Measurements from ENCODE around the gene CDC45.

CDC45 gene, protein sequence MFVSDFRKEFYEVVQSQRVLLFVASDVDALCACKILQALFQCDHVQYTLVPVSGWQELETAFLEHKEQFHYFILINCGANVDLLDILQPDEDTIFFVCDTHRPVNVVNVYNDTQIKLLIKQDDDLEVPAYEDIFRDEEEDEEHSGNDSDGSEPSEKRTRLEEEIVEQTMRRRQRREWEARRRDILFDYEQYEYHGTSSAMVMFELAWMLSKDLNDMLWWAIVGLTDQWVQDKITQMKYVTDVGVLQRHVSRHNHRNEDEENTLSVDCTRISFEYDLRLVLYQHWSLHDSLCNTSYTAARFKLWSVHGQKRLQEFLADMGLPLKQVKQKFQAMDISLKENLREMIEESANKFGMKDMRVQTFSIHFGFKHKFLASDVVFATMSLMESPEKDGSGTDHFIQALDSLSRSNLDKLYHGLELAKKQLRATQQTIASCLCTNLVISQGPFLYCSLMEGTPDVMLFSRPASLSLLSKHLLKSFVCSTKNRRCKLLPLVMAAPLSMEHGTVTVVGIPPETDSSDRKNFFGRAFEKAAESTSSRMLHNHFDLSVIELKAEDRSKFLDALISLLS

DNA sequence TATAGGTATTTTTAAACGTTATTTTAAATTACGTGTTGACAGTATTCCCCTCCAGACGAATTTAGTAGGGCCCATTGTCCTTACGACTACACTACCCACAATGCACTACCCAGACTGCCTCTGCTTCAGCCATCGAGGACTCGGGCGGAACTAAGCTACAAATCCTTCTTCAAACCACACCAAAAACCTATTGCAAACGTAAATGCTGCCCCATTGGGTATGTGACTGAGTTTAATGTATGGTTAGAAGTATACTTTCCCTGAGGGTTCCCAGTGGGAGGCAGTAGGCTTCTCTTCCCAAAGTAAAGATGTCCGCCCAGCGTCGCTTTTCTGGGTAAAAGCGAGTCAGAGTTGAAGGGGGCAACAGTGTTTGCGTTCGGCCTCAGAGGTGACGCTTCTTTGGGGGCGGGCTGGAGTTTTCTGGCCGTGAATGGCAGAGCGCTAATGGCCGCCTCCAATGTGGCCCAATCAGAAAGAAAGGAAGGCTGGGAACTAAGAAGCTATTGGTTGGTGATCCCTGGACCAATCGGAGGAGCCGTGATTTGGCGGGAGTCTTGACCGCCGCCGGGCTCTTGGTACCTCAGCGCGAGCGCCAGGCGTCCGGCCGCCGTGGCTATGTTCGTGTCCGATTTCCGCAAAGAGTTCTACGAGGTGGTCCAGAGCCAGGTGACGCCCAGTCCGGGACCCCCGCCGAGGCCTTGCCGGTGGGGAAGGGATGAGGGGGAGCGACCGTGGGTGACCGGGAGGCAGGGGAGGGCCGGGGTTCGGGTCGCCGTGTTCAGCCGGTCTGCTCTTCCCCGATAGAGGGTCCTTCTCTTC lies at the start of gene CDC45:
TSS of gene CDC45 (plus strand) at position 566 of the 818 bp plus-strand sequence. CDS start at position 615, 49 bp downstream.
- POLR2A ChIA-PET = interaction anchor here (0.7 to 3.4 kb wide), 29 partner anchors 9 to 361 kb away, joined by 3 to 20 read pairs (median 4); partner anchors contain the start of genes C22orf39, CLTCL1, ESS2 and HIRA
- CTCF ChIA-PET = interaction anchor here (0.6 to 4.6 kb wide), 5 partner anchors 16 to 480 kb away, joined by 3 to 31 read pairs (median 3); no protein-coding TSS in a partner anchor
- H3K4me3 ChIP-seq (ENCODE audit: low read depth, low read length) = peak within 1 kb of the TSS; percentile 92
- no peaks in the 10 kb centered on the region for H3K9me3 ChIP-seq (ENCODE audit: control insufficient read depth, insufficient read depth, low read depth, low read length)
- no peaks in the 10 kb centered on the region for H3K4me1 ChIP-seq (ENCODE audit: control insufficient read depth, insufficient read depth, low read length)
- peak within 1 kb of the TSS; percentile 86 for H3K27ac ChIP-seq (ENCODE audit: extremely low read depth, low read depth, low read length)
- H3K36me3 ChIP-seq (ENCODE audit: control insufficient read depth in 2 of 2, insufficient read depth in 1 of 2, low read length in 2 of 2) = peaks cover 9 to 49% of the 10 kb centered on the region in 2 experiments
- TF ChIP-seq, protein P1, sequence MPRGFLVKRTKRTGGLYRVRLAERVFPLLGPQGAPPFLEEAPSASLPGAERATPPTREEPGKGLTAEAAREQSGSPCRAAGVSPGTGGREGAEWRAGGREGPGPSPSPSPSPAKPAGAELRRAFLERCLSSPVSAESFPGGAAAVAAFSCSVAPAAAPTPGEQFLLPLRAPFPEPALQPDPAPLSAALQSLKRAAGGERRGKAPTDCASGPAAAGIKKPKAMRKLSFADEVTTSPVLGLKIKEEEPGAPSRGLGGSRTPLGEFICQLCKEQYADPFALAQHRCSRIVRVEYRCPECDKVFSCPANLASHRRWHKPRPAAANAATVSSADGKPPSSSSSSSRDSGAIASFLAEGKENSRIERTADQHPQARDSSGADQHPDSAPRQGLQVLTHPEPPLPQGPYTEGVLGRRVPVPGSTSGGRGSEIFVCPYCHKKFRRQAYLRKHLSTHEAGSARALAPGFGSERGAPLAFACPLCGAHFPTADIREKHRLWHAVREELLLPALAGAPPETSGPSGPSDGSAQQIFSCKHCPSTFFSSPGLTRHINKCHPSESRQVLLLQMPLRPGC (tag by site-specific recombination; IDR thresholded peaks at IDR 0.05) = peak; percentile 74; the same call in 1 of the 2 replicates
- TF ChIP-seq ZNF791 (tag by site-specific recombination; IDR thresholded peaks at IDR 0.05) = no peak
- TF ChIP-seq, protein P2, sequence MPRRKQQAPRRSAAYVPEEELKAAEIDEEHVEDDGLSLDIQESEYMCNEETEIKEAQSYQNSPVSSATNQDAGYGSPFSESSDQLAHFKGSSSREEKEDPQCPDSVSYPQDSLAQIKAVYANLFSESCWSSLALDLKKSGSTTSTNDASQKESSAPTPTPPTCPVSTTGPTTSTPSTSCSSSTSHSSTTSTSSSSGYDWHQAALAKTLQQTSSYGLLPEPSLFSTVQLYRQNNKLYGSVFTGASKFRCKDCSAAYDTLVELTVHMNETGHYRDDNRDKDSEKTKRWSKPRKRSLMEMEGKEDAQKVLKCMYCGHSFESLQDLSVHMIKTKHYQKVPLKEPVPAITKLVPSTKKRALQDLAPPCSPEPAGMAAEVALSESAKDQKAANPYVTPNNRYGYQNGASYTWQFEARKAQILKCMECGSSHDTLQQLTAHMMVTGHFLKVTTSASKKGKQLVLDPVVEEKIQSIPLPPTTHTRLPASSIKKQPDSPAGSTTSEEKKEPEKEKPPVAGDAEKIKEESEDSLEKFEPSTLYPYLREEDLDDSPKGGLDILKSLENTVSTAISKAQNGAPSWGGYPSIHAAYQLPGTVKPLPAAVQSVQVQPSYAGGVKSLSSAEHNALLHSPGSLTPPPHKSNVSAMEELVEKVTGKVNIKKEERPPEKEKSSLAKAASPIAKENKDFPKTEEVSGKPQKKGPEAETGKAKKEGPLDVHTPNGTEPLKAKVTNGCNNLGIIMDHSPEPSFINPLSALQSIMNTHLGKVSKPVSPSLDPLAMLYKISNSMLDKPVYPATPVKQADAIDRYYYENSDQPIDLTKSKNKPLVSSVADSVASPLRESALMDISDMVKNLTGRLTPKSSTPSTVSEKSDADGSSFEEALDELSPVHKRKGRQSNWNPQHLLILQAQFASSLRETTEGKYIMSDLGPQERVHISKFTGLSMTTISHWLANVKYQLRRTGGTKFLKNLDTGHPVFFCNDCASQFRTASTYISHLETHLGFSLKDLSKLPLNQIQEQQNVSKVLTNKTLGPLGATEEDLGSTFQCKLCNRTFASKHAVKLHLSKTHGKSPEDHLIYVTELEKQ (tag by site-specific recombination; IDR thresholded peaks at IDR 0.05; ENCODE audit: borderline replicate concordance) = no peak
- TF ChIP-seq, protein P3, sequence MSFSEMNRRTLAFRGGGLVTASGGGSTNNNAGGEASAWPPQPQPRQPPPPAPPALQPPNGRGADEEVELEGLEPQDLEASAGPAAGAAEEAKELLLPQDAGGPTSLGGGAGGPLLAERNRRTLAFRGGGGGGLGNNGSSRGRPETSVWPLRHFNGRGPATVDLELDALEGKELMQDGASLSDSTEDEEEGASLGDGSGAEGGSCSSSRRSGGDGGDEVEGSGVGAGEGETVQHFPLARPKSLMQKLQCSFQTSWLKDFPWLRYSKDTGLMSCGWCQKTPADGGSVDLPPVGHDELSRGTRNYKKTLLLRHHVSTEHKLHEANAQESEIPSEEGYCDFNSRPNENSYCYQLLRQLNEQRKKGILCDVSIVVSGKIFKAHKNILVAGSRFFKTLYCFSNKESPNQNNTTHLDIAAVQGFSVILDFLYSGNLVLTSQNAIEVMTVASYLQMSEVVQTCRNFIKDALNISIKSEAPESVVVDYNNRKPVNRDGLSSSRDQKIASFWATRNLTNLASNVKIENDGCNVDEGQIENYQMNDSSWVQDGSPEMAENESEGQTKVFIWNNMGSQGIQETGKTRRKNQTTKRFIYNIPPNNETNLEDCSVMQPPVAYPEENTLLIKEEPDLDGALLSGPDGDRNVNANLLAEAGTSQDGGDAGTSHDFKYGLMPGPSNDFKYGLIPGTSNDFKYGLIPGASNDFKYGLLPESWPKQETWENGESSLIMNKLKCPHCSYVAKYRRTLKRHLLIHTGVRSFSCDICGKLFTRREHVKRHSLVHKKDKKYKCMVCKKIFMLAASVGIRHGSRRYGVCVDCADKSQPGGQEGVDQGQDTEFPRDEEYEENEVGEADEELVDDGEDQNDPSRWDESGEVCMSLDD (tag by site-specific recombination; IDR thresholded peaks at IDR 0.05) = 0 out of 2 replicates have a peak, but pooled peaks have one; percentile 21
- TF ChIP-seq, protein P4, sequence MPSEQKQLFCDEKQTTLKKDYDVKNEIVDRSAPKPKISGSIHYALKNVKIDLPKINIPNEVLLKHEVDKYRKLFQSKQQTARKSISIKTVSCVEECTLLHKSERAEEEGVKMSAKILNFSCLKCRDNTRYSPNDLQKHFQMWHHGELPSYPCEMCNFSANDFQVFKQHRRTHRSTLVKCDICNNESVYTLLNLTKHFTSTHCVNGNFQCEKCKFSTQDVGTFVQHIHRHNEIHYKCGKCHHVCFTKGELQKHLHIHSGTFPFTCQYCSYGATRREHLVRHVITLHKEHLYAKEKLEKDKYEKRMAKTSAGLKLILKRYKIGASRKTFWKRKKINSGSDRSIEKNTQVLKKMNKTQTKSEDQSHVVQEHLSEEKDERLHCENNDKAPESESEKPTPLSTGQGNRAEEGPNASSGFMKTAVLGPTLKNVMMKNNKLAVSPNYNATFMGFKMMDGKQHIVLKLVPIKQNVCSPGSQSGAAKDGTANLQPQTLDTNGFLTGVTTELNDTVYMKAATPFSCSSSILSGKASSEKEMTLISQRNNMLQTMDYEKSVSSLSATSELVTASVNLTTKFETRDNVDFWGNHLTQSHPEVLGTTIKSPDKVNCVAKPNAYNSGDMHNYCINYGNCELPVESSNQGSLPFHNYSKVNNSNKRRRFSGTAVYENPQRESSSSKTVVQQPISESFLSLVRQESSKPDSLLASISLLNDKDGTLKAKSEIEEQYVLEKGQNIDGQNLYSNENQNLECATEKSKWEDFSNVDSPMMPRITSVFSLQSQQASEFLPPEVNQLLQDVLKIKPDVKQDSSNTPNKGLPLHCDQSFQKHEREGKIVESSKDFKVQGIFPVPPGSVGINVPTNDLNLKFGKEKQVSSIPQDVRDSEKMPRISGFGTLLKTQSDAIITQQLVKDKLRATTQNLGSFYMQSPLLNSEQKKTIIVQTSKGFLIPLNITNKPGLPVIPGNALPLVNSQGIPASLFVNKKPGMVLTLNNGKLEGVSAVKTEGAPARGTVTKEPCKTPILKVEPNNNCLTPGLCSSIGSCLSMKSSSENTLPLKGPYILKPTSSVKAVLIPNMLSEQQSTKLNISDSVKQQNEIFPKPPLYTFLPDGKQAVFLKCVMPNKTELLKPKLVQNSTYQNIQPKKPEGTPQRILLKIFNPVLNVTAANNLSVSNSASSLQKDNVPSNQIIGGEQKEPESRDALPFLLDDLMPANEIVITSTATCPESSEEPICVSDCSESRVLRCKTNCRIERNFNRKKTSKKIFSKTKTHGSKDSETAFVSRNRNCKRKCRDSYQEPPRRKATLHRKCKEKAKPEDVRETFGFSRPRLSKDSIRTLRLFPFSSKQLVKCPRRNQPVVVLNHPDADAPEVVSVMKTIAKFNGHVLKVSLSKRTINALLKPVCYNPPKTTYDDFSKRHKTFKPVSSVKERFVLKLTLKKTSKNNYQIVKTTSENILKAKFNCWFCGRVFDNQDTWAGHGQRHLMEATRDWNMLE (tag by site-specific recombination; conservative IDR thresholded peaks at IDR 0.05; ENCODE audit: low read depth) = no peak; the same call in none of the 2 replicates
- TF ChIP-seq ZNF623 (tag by site-specific recombination; IDR thresholded peaks at IDR 0.05) = peak; percentile 42; the same call in 1 of the 2 replicates
- TF ChIP-seq ZNF48 (tag by site-specific recombination; IDR thresholded peaks at IDR 0.05) = no peak
- TF ChIP-seq, protein P5, sequence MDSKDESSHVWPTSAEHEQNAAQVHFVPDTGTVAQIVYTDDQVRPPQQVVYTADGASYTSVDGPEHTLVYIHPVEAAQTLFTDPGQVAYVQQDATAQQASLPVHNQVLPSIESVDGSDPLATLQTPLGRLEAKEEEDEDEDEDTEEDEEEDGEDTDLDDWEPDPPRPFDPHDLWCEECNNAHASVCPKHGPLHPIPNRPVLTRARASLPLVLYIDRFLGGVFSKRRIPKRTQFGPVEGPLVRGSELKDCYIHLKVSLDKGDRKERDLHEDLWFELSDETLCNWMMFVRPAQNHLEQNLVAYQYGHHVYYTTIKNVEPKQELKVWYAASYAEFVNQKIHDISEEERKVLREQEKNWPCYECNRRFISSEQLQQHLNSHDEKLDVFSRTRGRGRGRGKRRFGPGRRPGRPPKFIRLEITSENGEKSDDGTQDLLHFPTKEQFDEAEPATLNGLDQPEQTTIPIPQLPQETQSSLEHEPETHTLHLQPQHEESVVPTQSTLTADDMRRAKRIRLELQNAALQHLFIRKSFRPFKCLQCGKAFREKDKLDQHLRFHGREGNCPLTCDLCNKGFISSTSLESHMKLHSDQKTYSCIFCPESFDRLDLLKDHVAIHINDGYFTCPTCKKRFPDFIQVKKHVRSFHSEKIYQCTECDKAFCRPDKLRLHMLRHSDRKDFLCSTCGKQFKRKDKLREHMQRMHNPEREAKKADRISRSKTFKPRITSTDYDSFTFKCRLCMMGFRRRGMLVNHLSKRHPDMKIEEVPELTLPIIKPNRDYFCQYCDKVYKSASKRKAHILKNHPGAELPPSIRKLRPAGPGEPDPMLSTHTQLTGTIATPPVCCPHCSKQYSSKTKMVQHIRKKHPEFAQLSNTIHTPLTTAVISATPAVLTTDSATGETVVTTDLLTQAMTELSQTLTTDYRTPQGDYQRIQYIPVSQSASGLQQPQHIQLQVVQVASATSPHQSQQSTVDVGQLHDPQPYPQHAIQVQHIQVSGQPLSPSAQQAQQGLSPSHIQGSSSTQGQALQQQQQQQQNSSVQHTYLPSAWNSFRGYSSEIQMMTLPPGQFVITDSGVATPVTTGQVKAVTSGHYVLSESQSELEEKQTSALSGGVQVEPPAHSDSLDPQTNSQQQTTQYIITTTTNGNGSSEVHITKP (tag by site-specific recombination; IDR thresholded peaks at IDR 0.05) = no peak
- no peak for TF ChIP-seq ZNF169 (tag by site-specific recombination; IDR thresholded peaks at IDR 0.05)
- no peak; the same call in 1 of the 2 replicates for TF ChIP-seq SP7 (tag by site-specific recombination; IDR thresholded peaks at IDR 0.05)
- TF ChIP-seq, protein P6, sequence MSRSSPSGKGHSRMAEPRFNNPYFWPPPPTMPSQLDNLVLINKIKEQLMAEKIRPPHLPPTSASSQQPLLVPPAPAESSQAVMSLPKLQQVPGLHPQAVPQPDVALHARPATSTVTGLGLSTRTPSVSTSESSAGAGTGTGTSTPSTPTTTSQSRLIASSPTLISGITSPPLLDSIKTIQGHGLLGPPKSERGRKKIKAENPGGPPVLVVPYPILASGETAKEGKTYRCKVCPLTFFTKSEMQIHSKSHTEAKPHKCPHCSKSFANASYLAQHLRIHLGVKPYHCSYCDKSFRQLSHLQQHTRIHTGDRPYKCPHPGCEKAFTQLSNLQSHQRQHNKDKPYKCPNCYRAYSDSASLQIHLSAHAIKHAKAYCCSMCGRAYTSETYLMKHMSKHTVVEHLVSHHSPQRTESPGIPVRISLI (tag by site-specific recombination; IDR thresholded peaks at IDR 0.05) = no peak
- peak; percentile 10; the same call in 1 of the 2 replicates for TF ChIP-seq ZNF660 (tag by site-specific recombination; IDR thresholded peaks at IDR 0.05)
- 0 out of 2 replicates have a peak, but pooled peaks have one; percentile 13 for TF ChIP-seq KLF9 (tag by site-specific recombination; IDR thresholded peaks at IDR 0.05; ENCODE audit: low read depth)
- TF ChIP-seq GLIS2 (tag by site-specific recombination; IDR thresholded peaks at IDR 0.05) = peak; percentile 34
- TF ChIP-seq ZNF155 (tag by site-specific recombination; IDR thresholded peaks at IDR 0.05) = no peak

Data from HEK293 (cell line).